T-helper 17 cell (primary cell): ENCODE results near the gene TRPC4AP. TPM values are rescaled to one million over a fixed set of nuclear protein-coding genes. Genes with fewer than 3 reads are reported as not detected.
A peak's percentile ranks its signal among the peaks of the same experiment; 100 is the strongest.

ENCODE experiments used
- ATAC-seq: fragments of 150-1000 bp; cut with Tn5 transposase; 2 replicates; pipeline ENCODE4 v1.10.0; 2021; ENCODE audit warnings: mild to moderate bottlenecking, moderate library complexity
- DNase-seq, 3 donors: peaks; one replicate each; pipeline versions ENCODE4 v3.0.0 to v3.0.0-alpha.2; 2020 to 2021
- H3K9me3 ChIP-seq: one replicate; pipeline ENCODE4 v1.7.0; 2013; ENCODE audit warnings: low read length, mild to moderate bottlenecking; ENCODE audit not compliant: control insufficient read depth, poor library complexity, severe bottlenecking
- H3K27ac Mint-ChIP-seq: one replicate; pipeline ENCODE4 v1.8.0; 2022; ENCODE audit warnings: mild to moderate bottlenecking, moderate library complexity, mixed read lengths
- H3K27me3 Mint-ChIP-seq: one replicate; pipeline ENCODE4 v1.8.0; 2022; ENCODE audit warnings: mixed read lengths
- H3K36me3 Mint-ChIP-seq: one replicate; pipeline ENCODE4 v1.8.0; 2022; ENCODE audit warnings: low read depth, mixed read lengths
- H3K4me1 Mint-ChIP-seq: one replicate; pipeline ENCODE4 v1.8.0; 2022; ENCODE audit warnings: mild to moderate bottlenecking, mixed read lengths
- H3K4me3 Mint-ChIP-seq: one replicate; pipeline ENCODE4 v1.8.0; 2022; ENCODE audit warnings: mild to moderate bottlenecking, moderate library complexity, mixed read lengths
- total RNA-seq, 4 donors: library from RNA in 2 of 4; stranded (reverse) in 2 of 4; gene quantifications; one replicate each; pipeline ENCODE4 v1.2.3 and lab custom pipeline; 2022 to 2026

The TRPC4AP gene
- total RNA-seq, 2 donors from 2014 or later = 50.8 to 52.7 TPM

- DNase-seq (no peak), ATAC-seq (no peak)
- Mint-ChIP-seq H3K27ac (no peak overlapping the region), H3K4me1 (peaks cover 2% of the 10 kb centered on the region), H3K4me3 (no peak overlapping the region), H3K36me3 (peaks cover 5% of the 10 kb centered on the region), H3K27me3 (no peaks in the 10 kb centered on the region)
- no peaks in the 10 kb centered on the region for H3K9me3 ChIP-seq
These were observed 88.4 kb downstream of the TRPC4AP start for GRCh38 chr20:35004051-35004725.

GRCh38 chr20:35003211-35004031, 89.2 kb downstream of the TRPC4AP start:
- no peaks in the 10 kb centered on the region for H3K27me3 Mint-ChIP-seq
- H3K4me3 Mint-ChIP-seq = no peak overlapping the region
- ATAC-seq (no peak), DNase-seq (no peak)
- H3K4me1 Mint-ChIP-seq = peaks cover 6% of the 10 kb centered on the region
- no peak overlapping the region for H3K27ac Mint-ChIP-seq
- H3K36me3 Mint-ChIP-seq = peaks cover 5% of the 10 kb centered on the region
- no peaks in the 10 kb centered on the region for H3K9me3 ChIP-seq

GRCh38 chr20:35002426-35003210, 90.0 kb downstream of the TRPC4AP start:
- no peak for ATAC-seq
- H3K27ac Mint-ChIP-seq = no peak overlapping the region
- DNase-seq = no peak

GRCh38 chr20:35001596-35002362, 90.8 kb downstream of the TRPC4AP start:
- Mint-ChIP-seq H3K36me3 (peaks cover 14% of the 10 kb centered on the region), H3K4me3 (no peak overlapping the region), H3K4me1 (peaks cover 13% of the 10 kb centered on the region), H3K27me3 (no peaks in the 10 kb centered on the region), H3K27ac (no peak overlapping the region)
- DNase-seq (no peak), ATAC-seq (no peak)
- H3K9me3 ChIP-seq = no peaks in the 10 kb centered on the region

More at GRCh38 chr20:35002426-35003210, 90.0 kb downstream of the TRPC4AP start:
- Mint-ChIP-seq H3K4me3 (no peak overlapping the region), H3K36me3 (peaks cover 13% of the 10 kb centered on the region), H3K27me3 (no peaks in the 10 kb centered on the region), H3K4me1 (peaks cover 10% of the 10 kb centered on the region)
- no peaks in the 10 kb centered on the region for H3K9me3 ChIP-seq

- Mint-ChIP-seq H3K4me3 (no peak overlapping the region), H3K4me1 (peaks cover 13% of the 10 kb centered on the region), H3K36me3 (peaks cover 16% of the 10 kb centered on the region), H3K27me3 (no peaks in the 10 kb centered on the region), H3K27ac (peak overlapping the region; percentile 65)
- DNase-seq = no peak
- ATAC-seq = no peak
- no peaks in the 10 kb centered on the region for H3K9me3 ChIP-seq
These were observed 91.5 kb downstream of the TRPC4AP start for GRCh38 chr20:35000922-35001595.

GRCh38 chr20:35000311-35000921, 92.2 kb downstream of the TRPC4AP start:
- peaks cover 13% of the 10 kb centered on the region for H3K4me1 Mint-ChIP-seq
- no peak overlapping the region for H3K4me3 Mint-ChIP-seq
- no peaks in the 10 kb centered on the region for H3K9me3 ChIP-seq
- H3K27ac Mint-ChIP-seq = peak overlapping the region; percentile 65
- peaks cover 17% of the 10 kb centered on the region for H3K36me3 Mint-ChIP-seq
- no peak for DNase-seq
- no peak for ATAC-seq
- H3K27me3 Mint-ChIP-seq = no peaks in the 10 kb centered on the region

GRCh38 chr20:34999782-35000181, 92.8 kb downstream of the TRPC4AP start:
- H3K9me3 ChIP-seq = no peaks in the 10 kb centered on the region
- Mint-ChIP-seq H3K36me3 (peaks cover 17% of the 10 kb centered on the region), H3K4me1 (peaks cover 13% of the 10 kb centered on the region), H3K4me3 (no peak overlapping the region), H3K27ac (no peak overlapping the region), H3K27me3 (no peaks in the 10 kb centered on the region)
- DNase-seq (no peak), ATAC-seq (no peak)

- ATAC-seq (no peak), DNase-seq (no peak)
- no peak overlapping the region for H3K4me3 Mint-ChIP-seq
- H3K4me1 Mint-ChIP-seq = peaks cover 13% of the 10 kb centered on the region
- H3K9me3 ChIP-seq = no peaks in the 10 kb centered on the region
- H3K27ac Mint-ChIP-seq = no peak overlapping the region
- H3K36me3 Mint-ChIP-seq = peaks cover 17% of the 10 kb centered on the region
- H3K27me3 Mint-ChIP-seq = no peaks in the 10 kb centered on the region
These were observed 93.6 kb downstream of the TRPC4AP start for GRCh38 chr20:34999021-34999451.

GRCh38 chr20:34998331-34998950, 94.2 kb downstream of the TRPC4AP start:
- H3K9me3 ChIP-seq = no peaks in the 10 kb centered on the region
- no peak overlapping the region for H3K4me3 Mint-ChIP-seq
- DNase-seq = no peak
- peaks cover 17% of the 10 kb centered on the region for H3K36me3 Mint-ChIP-seq
- no peaks in the 10 kb centered on the region for H3K27me3 Mint-ChIP-seq
- H3K4me1 Mint-ChIP-seq = peaks cover 13% of the 10 kb centered on the region
- no peak overlapping the region for H3K27ac Mint-ChIP-seq
- ATAC-seq = no peak

- H3K27me3 Mint-ChIP-seq = no peaks in the 10 kb centered on the region
- no peak overlapping the region for H3K27ac Mint-ChIP-seq
- no peak for ATAC-seq
- peaks cover 17% of the 10 kb centered on the region for H3K36me3 Mint-ChIP-seq
- no peak for DNase-seq
- H3K9me3 ChIP-seq = no peaks in the 10 kb centered on the region
- no peak overlapping the region for H3K4me3 Mint-ChIP-seq
- H3K4me1 Mint-ChIP-seq = peaks cover 13% of the 10 kb centered on the region
These were observed 94.8 kb downstream of the TRPC4AP start for GRCh38 chr20:34997774-34998173.

GRCh38 chr20:34997131-34997561, 95.5 kb downstream of the TRPC4AP start:
- no peaks in the 10 kb centered on the region for H3K27me3 Mint-ChIP-seq
- H3K36me3 Mint-ChIP-seq = peaks cover 17% of the 10 kb centered on the region
- H3K27ac Mint-ChIP-seq = no peak overlapping the region
- no peak overlapping the region for H3K4me3 Mint-ChIP-seq
- H3K9me3 ChIP-seq = no peaks in the 10 kb centered on the region
- DNase-seq = no peak
- peak; percentile 44 for ATAC-seq
- H3K4me1 Mint-ChIP-seq = peaks cover 13% of the 10 kb centered on the region
